Tibial artery (tissue), 4 donors: ENCODE measurements around the gene UBE2V1.
"Not testable (repeated sequence)": the region's sequence is repeated elsewhere in the genome, so short reads cannot be mapped to it uniquely, and the experiment has no call there.

Experiments
- DNase-seq, 2 donors: peaks; one replicate each; pipeline ENCODE4 v3.0.0-alpha.2; 2019
- H3K27ac ChIP-seq, 2 donors: fragments of 200-600 bp; sonication (generic) in 1 of 2; 1 replicate in 1 of 2; 2 replicates in 1 of 2; pipeline ENCODE4 v1.5.1; 2018 to 2019; ENCODE audit warnings: mild to moderate bottlenecking in 1 of 2
- H3K27me3 ChIP-seq, 2 donors: fragments of 200-600 bp; sonication (generic) in 1 of 2; one replicate each; pipeline versions ENCODE4 v1.5.1 to v1.6.0; 2016 to 2019
- H3K36me3 ChIP-seq, 3 donors: fragments of 200-600 bp; sonication (generic) in 2 of 3; one replicate each; pipeline ENCODE4 v1.5.1; 2016 to 2019; ENCODE audit warnings: mild to moderate bottlenecking in 2 of 3
- H3K4me1 ChIP-seq, 4 donors: fragments of 200-600 bp; sonication (generic) in 2 of 4; 1 replicate in 3 of 4; 2 replicates in 1 of 4; pipeline ENCODE4 v1.5.1; 2016 to 2019
- H3K4me3 ChIP-seq, 2 donors: fragments of 200-600 bp; sonication (generic) in 1 of 2; 1 replicate in 1 of 2; 2 replicates in 1 of 2; pipeline ENCODE4 v1.5.1; 2018 to 2019; ENCODE audit warnings: mild to moderate bottlenecking in 2 of 2
- H3K9me3 ChIP-seq, 3 donors: fragments of 200-600 bp; sonication (generic) in 1 of 3; one replicate each; pipeline ENCODE4 v1.5.1; 2016 to 2019
- intact Hi-C: fragments of 100-400 bp; cut with DNase I; formaldehyde crosslinking; loops from one replicate; pipeline ENCODE4 v1.15.0; 2023; ENCODE audit warnings: low total_unique reads
- TF ChIP-seq, protein P1 (sequence below), 2 experiments: fragments of 200-600 bp in 1 of 2; fragments of 450-650 bp in 1 of 2; IDR thresholded peaks; one replicate each; pipeline ENCODE4 v1.5.1; 2017 to 2019; ENCODE audit warnings: antibody characterized with exemption in 2 of 2, mild to moderate bottlenecking in 1 of 2, moderate library complexity in 1 of 2

UBE2V1 gene

DNA sequence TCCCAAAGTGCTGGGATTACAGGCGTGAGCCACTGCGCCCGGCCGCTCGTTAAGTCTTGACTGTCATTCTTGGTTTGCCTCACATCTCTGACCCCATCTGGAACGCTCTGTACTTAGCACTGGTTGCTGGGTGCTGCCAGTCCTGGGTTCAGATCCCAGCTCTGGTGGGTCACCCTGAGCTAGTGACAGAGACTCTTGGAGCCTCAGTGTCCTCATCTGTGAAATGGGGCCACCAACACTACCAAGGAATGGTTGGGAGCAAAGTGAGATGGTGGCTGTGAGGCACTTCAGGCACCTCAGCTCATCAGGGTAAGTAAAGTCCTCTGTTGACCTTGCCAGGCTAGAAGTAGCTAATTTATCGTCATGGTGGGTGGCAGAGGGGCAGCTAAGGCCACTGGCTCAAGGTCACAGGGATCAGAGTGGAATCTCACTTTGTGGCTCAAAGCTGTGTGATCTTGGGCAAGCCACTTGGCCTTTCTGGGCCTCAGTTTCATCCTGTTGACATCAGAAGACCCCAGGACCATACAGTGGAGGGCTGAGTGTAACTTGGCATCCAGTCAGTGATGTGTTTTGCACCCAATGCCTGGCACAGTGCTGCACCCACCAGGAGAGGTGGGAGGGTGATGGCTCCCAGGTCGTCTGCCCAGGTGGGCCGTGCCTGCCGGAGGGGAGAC is 46.7 kb downstream of the UBE2V1 start:
- Histone ChIP-seq H3K36me3 (no peaks in the 10 kb centered on the region), H3K27me3 (no peaks in the 10 kb centered on the region), H3K27ac (no peak overlapping the region), H3K4me3 (no peak overlapping the region), H3K9me3 (no peaks in the 10 kb centered on the region), H3K4me1 (peaks cover 0 to 6% (median 3%) of the 10 kb centered on the region in 4 donors)
- TF ChIP-seq, protein P1, sequence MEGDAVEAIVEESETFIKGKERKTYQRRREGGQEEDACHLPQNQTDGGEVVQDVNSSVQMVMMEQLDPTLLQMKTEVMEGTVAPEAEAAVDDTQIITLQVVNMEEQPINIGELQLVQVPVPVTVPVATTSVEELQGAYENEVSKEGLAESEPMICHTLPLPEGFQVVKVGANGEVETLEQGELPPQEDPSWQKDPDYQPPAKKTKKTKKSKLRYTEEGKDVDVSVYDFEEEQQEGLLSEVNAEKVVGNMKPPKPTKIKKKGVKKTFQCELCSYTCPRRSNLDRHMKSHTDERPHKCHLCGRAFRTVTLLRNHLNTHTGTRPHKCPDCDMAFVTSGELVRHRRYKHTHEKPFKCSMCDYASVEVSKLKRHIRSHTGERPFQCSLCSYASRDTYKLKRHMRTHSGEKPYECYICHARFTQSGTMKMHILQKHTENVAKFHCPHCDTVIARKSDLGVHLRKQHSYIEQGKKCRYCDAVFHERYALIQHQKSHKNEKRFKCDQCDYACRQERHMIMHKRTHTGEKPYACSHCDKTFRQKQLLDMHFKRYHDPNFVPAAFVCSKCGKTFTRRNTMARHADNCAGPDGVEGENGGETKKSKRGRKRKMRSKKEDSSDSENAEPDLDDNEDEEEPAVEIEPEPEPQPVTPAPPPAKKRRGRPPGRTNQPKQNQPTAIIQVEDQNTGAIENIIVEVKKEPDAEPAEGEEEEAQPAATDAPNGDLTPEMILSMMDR (IDR thresholded peaks at IDR 0.05) = no peak
- intact Hi-C loops = no loop called here
- no peak for DNase-seq

GRCh38 chr20:50065325-50065615 is 47.7 kb downstream of the UBE2V1 start:
- Histone ChIP-seq H3K27ac (no peak overlapping the region), H3K4me1 (no peaks in the 10 kb centered on the region), H3K9me3 (no peaks in the 10 kb centered on the region), H3K4me3 (no peak overlapping the region), H3K36me3 (no peaks in the 10 kb centered on the region), H3K27me3 (peaks cover 0 to 6% of the 10 kb centered on the region in 2 donors)
- DNase-seq = no peak
- TF ChIP-seq, protein P1 (IDR thresholded peaks at IDR 0.05) = no peak
- intact Hi-C loops = no loop called here

- intact Hi-C loops = not testable (repeated sequence)
These were observed 49.2 kb downstream of the UBE2V1 start for GRCh38 chr20:50063763-50064162.

DNA sequence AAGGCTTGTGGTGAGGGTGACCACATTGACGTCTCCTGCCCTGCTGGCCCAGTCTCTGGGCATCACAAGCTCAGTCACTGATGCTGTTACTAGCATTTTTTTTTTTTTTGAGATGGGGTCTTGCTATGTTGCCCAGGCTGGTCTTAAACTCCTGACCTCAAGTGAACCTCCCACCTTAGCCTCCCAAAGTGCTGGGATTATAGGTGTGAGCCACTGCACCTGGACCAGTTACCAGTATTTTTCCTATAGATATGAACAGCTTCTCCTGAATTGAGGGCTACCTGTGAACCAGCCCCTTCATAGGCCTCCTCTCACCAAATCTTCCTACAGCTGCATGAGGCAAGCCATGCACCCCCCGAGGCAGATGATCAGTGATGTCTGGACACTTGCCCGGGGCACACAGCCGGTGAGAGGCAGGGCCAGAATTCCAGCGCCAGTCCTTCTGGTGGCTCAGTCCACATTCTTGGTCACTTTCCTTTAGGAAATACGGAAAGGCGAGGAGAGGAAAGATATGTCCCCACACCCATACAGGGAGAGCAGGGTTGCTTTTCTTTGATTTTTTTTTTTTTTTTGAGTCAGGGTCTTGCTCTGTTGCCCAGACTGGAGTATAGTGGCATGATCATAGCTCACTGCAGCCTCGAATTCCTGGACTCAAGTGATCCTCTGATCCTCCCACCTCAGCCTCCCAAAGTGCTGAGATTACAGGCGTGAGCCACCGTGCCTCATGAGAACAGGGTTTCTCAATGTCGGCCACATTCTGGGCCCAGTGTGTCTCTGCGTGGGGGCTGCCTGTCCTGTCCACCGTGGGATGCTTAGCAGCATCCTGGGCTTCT is 50.7 kb downstream of the UBE2V1 start:
- H3K27ac ChIP-seq = no peak overlapping the region
- TF ChIP-seq, protein P1 (IDR thresholded peaks at IDR 0.05) = no peak
- H3K9me3 ChIP-seq = no peaks in the 10 kb centered on the region
- no peaks in the 10 kb centered on the region for H3K4me1 ChIP-seq
- no peaks in the 10 kb centered on the region for H3K36me3 ChIP-seq
- peaks cover 0 to 6% of the 10 kb centered on the region in 2 donors for H3K27me3 ChIP-seq
- no peak overlapping the region for H3K4me3 ChIP-seq
- intact Hi-C loops = no loop called here
- DNase-seq = no peak

More at GRCh38 chr20:50063763-50064162, 49.2 kb downstream of the UBE2V1 start:
- not testable (repeated sequence) for H3K27ac ChIP-seq, H3K4me1 ChIP-seq, H3K36me3 ChIP-seq, DNase-seq, H3K9me3 ChIP-seq, H3K27me3 ChIP-seq, H3K4me3 ChIP-seq

DNA sequence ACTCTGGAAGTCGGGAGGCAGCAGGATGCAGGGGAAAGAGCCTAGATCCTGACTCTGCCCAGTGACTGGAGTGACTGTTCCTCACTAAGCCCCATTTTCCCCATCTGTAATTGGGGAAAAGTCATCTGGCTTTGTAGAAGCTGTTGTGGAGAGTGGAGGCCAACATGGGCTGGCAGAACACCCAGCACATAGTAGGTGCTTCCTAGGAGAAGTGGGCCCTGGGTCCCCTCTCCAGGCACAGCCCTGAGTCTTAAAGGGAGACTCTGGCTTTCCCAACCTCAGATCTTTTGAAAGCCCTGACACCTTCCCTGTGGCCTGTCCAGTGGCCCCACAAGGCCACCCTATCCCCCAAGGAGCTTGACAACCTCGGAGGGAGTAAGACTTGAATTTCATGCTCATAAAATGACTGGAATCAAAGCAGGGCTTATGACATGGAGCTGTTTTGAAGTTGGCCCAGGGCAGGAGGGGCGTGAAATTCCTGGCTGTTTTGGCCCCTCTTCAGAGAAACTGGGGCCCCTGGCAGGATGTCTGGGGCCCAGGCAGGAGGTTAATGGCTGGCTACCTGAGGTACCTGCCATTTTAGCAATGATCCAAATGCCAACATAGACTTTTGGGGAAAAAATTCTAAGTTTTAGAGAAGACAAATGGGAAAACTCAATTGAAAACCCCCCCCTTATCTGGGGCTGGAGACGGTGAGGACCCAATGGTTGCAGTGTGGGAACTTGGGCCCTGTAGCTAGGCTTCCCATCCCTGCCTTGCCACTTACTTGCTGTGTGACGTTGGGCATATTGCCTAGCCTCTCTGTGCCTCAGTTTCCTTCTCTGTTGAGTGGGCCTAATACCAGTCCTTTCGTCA is 51.6 kb downstream of the UBE2V1 start:
- intact Hi-C loops = no loop called here
- H3K27me3 ChIP-seq = peaks cover 0 to 6% of the 10 kb centered on the region in 2 donors
- H3K9me3 ChIP-seq = no peaks in the 10 kb centered on the region
- H3K27ac ChIP-seq = no peak overlapping the region
- H3K4me3 ChIP-seq = no peak overlapping the region
- no peak for DNase-seq
- TF ChIP-seq, protein P1 (IDR thresholded peaks at IDR 0.05) = no peak
- no peaks in the 10 kb centered on the region for H3K36me3 ChIP-seq
- H3K4me1 ChIP-seq = no peaks in the 10 kb centered on the region
